T-helper 1 cell treated with Interleukin-12 subunit alpha and Interleukin-12 subunit beta and Interleukin-4 antibody, amounts not matched to agents 30 μg/mL and 1 μg/mL, for 36 hours (primary cell): ENCODE results near the gene RAI1.

ENCODE experiments used
- H3K27ac Mint-ChIP-seq: one replicate; pipeline ENCODE4 v1.8.0; 2021; ENCODE audit warnings: mild to moderate bottlenecking, mixed read lengths
- H3K27me3 Mint-ChIP-seq: one replicate; pipeline ENCODE4 v1.8.0; 2021; ENCODE audit warnings: low read depth, mixed read lengths
- H3K36me3 Mint-ChIP-seq: one replicate; pipeline ENCODE4 v1.8.0; 2021; ENCODE audit warnings: low read depth, mixed read lengths
- H3K4me1 Mint-ChIP-seq: one replicate; pipeline ENCODE4 v1.8.0; 2021; ENCODE audit warnings: low read depth, mixed read lengths
- H3K4me3 Mint-ChIP-seq: one replicate; pipeline ENCODE4 v1.8.0; 2021; ENCODE audit warnings: mild to moderate bottlenecking, moderate library complexity, mixed read lengths
- H3K9me3 Mint-ChIP-seq: one replicate; pipeline ENCODE4 v1.8.0; 2021; ENCODE audit warnings: mixed read lengths

The RAI1 gene

GRCh38 chr17:17709815-17710321 is 28.6 kb downstream of the RAI1 start:
- H3K9me3 Mint-ChIP-seq: no peaks in the 10 kb centered on the region
- no peaks in the 10 kb centered on the region for H3K27me3 Mint-ChIP-seq
- peaks cover 15% of the 10 kb centered on the region for H3K4me1 Mint-ChIP-seq
- no peak overlapping the region for H3K4me3 Mint-ChIP-seq
- H3K27ac Mint-ChIP-seq: no peak overlapping the region
- no peaks in the 10 kb centered on the region for H3K36me3 Mint-ChIP-seq

- H3K27ac Mint-ChIP-seq: no peak overlapping the region
- H3K9me3 Mint-ChIP-seq: no peaks in the 10 kb centered on the region
- H3K36me3 Mint-ChIP-seq: no peaks in the 10 kb centered on the region
- no peak overlapping the region for H3K4me3 Mint-ChIP-seq
- no peaks in the 10 kb centered on the region for H3K27me3 Mint-ChIP-seq
- H3K4me1 Mint-ChIP-seq: peaks cover 15% of the 10 kb centered on the region
Observed at GRCh38 chr17:17710355-17710727, 29.1 kb downstream of the RAI1 start.

GRCh38 chr17:17710728-17711541 is 29.7 kb downstream of the RAI1 start:
- Mint-ChIP-seq H3K36me3 (no peaks in the 10 kb centered on the region), H3K4me3 (no peak overlapping the region), H3K27ac (no peak overlapping the region), H3K9me3 (no peaks in the 10 kb centered on the region), H3K4me1 (peaks cover 15% of the 10 kb centered on the region), H3K27me3 (no peaks in the 10 kb centered on the region)

- Mint-ChIP-seq H3K9me3 (no peaks in the 10 kb centered on the region), H3K27ac (no peak overlapping the region), H3K4me1 (peaks cover 19% of the 10 kb centered on the region), H3K36me3 (no peaks in the 10 kb centered on the region), H3K27me3 (no peaks in the 10 kb centered on the region), H3K4me3 (no peak overlapping the region)
Observed at GRCh38 chr17:17711641-17712162, 30.4 kb downstream of the RAI1 start.

GRCh38 chr17:17712268-17712924 is 31.1 kb downstream of the RAI1 start:
- Mint-ChIP-seq H3K4me1 (peaks cover 19% of the 10 kb centered on the region), H3K4me3 (no peak overlapping the region), H3K36me3 (no peaks in the 10 kb centered on the region), H3K9me3 (no peaks in the 10 kb centered on the region), H3K27me3 (no peaks in the 10 kb centered on the region), H3K27ac (no peak overlapping the region)

- peaks cover 2% of the 10 kb centered on the region for H3K36me3 Mint-ChIP-seq
- peaks cover under 1% of the 10 kb centered on the region for H3K27me3 Mint-ChIP-seq
- no peaks in the 10 kb centered on the region for H3K9me3 Mint-ChIP-seq
- H3K4me3 Mint-ChIP-seq: no peak overlapping the region
- H3K27ac Mint-ChIP-seq: no peak overlapping the region
- H3K4me1 Mint-ChIP-seq: peaks cover 29% of the 10 kb centered on the region
Observed at GRCh38 chr17:17713839-17714238, 32.6 kb downstream of the RAI1 start.

GRCh38 chr17:17714261-17714866 is 33.1 kb downstream of the RAI1 start:
- peaks cover 6% of the 10 kb centered on the region for H3K27me3 Mint-ChIP-seq
- peaks cover 31% of the 10 kb centered on the region for H3K4me1 Mint-ChIP-seq
- H3K27ac Mint-ChIP-seq: no peak overlapping the region
- H3K9me3 Mint-ChIP-seq: no peaks in the 10 kb centered on the region
- H3K4me3 Mint-ChIP-seq: no peak overlapping the region
- H3K36me3 Mint-ChIP-seq: peaks cover 2% of the 10 kb centered on the region

- Mint-ChIP-seq H3K4me3 (no peak overlapping the region), H3K27ac (no peak overlapping the region), H3K9me3 (no peaks in the 10 kb centered on the region), H3K27me3 (peaks cover 9% of the 10 kb centered on the region), H3K4me1 (peaks cover 34% of the 10 kb centered on the region), H3K36me3 (peaks cover 2% of the 10 kb centered on the region)
Observed at GRCh38 chr17:17714879-17715278, 33.6 kb downstream of the RAI1 start.

GRCh38 chr17:17716837-17717523 is 35.7 kb downstream of the RAI1 start:
- no peak overlapping the region for H3K27ac Mint-ChIP-seq
- H3K36me3 Mint-ChIP-seq: peaks cover 7% of the 10 kb centered on the region
- peaks cover 37% of the 10 kb centered on the region for H3K4me1 Mint-ChIP-seq
- H3K27me3 Mint-ChIP-seq: peaks cover 28% of the 10 kb centered on the region
- H3K4me3 Mint-ChIP-seq: no peak overlapping the region
- H3K9me3 Mint-ChIP-seq: no peaks in the 10 kb centered on the region

- Mint-ChIP-seq H3K36me3 (peaks cover 8% of the 10 kb centered on the region), H3K9me3 (no peaks in the 10 kb centered on the region), H3K27me3 (peaks cover 41% of the 10 kb centered on the region), H3K4me3 (no peak overlapping the region), H3K27ac (no peak overlapping the region), H3K4me1 (peaks cover 34% of the 10 kb centered on the region)
Observed at GRCh38 chr17:17718251-17718650, 37.0 kb downstream of the RAI1 start.

- Mint-ChIP-seq H3K4me1 (peaks cover 34% of the 10 kb centered on the region), H3K36me3 (peaks cover 8% of the 10 kb centered on the region), H3K9me3 (no peaks in the 10 kb centered on the region), H3K4me3 (no peak overlapping the region), H3K27me3 (peaks cover 50% of the 10 kb centered on the region), H3K27ac (no peak overlapping the region)
Observed at GRCh38 chr17:17719199-17719940, 38.1 kb downstream of the RAI1 start.

GRCh38 chr17:17719966-17720543 is 38.8 kb downstream of the RAI1 start:
- Mint-ChIP-seq H3K27ac (no peak overlapping the region), H3K27me3 (peaks cover 53% of the 10 kb centered on the region), H3K9me3 (no peaks in the 10 kb centered on the region), H3K4me1 (peaks cover 34% of the 10 kb centered on the region), H3K36me3 (peaks cover 8% of the 10 kb centered on the region), H3K4me3 (no peak overlapping the region)

GRCh38 chr17:17721140-17721668 is 39.9 kb downstream of the RAI1 start:
- H3K36me3 Mint-ChIP-seq: peaks cover 8% of the 10 kb centered on the region
- H3K9me3 Mint-ChIP-seq: no peaks in the 10 kb centered on the region
- peaks cover 37% of the 10 kb centered on the region for H3K4me1 Mint-ChIP-seq
- H3K27me3 Mint-ChIP-seq: peaks cover 57% of the 10 kb centered on the region
- H3K4me3 Mint-ChIP-seq: no peak overlapping the region
- no peak overlapping the region for H3K27ac Mint-ChIP-seq
